GM18870 (cell line): Measurements from ENCODE around the gene ZNF343.

ENCODE experiments used
- ATAC-seq: cut with Tn5 transposase; IDR thresholded peaks from one replicate; pipeline ENCODE4 v1.9.1; 2021; ENCODE audit warnings: moderate library complexity; ENCODE audit not compliant: unreplicated experiment

ZNF343 gene

DNA sequence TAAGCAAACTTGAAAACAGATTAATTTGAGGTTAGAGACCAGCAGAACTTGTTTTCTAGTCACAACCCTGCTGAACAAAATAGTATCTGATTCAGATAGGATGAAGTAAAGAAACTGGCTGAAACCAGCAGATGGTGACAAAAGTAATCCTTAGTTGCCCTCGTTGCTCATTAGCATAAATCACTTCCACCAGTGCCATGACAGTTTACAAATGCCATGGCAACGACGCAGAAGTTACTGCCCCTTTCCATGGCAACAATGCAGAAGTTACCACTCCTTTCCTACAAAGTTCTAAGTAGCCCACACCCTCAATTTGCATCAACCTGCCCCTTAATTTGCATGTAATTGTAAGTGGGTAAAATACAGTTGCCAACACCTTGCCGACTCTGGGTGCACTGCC is 61.9 kb downstream of the ZNF343 start:
- no peak for ATAC-seq
